ENCODE measurements around the gene C5orf46. TPM values are rescaled to one million over a fixed set of nuclear protein-coding genes. Genes with fewer than 3 reads are reported as not detected.
"Not testable (repeated sequence)": the region's sequence is repeated elsewhere in the genome, so short reads cannot be mapped to it uniquely, and the experiment has no call there.

C5orf46 gene
- total RNA-seq (1 to 10 TPM in 1 of 9 donors, not detected in 8; 1.8 TPM), polyA plus RNA-seq (not detected)
- long read RNA-seq, donor 1, partial matches to known transcripts, result 0 of 1 reads
- long read RNA-seq, donor 1, other reads (novel, unspliced or antisense), result 0 of 1 reads
- long read RNA-seq, donor 2, result 0 reads
- long read RNA-seq, donor 3, partial matches to known transcripts, result 0 of 1 reads
- long read RNA-seq, donor 3, other reads (novel, unspliced or antisense), result 0 of 1 reads
- long read RNA-seq, donor 4, result 0 reads
- long read RNA-seq, donor 5, result 0 reads
- long read RNA-seq, donor 6, result 0 reads
- long read RNA-seq, donor 7, partial matches to known transcripts, result 0 of 2 reads
- long read RNA-seq, donor 7, other reads (novel, unspliced or antisense), result 0 of 2 reads
- long read RNA-seq, donor 8, result 0 reads
- long read RNA-seq, donor 9, partial matches to known transcripts, result 0 of 1 reads
- long read RNA-seq, donor 9, other reads (novel, unspliced or antisense), result 0 of 1 reads
- long read RNA-seq, donor 10, result 0 reads

GRCh38 chr5:147906326-147907095, at the start of gene C5orf46:
TSS of gene C5orf46 (minus strand) at chr5:147906538. CDS start at chr5:147906501, 37 bp downstream.
- H3K27ac ChIP-seq, result no peak within 1 kb of the TSS
- intact Hi-C loops (cut with DNase I), result no loop called here
- no peaks in the 10 kb centered on the region for H3K36me3 ChIP-seq (replicated peaks in 1 of 2)
- H3K4me3 ChIP-seq, result no peak within 1 kb of the TSS
- no peaks in the 10 kb centered on the region for H3K9me3 ChIP-seq (replicated peaks in 1 of 3)
- TF ChIP-seq CTCF (IDR thresholded peaks at IDR 0.05), result no peak
- no peak for TF ChIP-seq POLR2A (IDR thresholded peaks at IDR 0.05)
- no peaks in the 10 kb centered on the region for H3K4me1 ChIP-seq (replicated peaks in 1 of 2)
- DNase-seq, result no peak
- no peaks in the 10 kb centered on the region for H3K27me3 ChIP-seq
- 78 to 80% (median 80%) methylated on average over 7 to 8 of the region's 8 CpGs for WGBS, 4 donors

- Histone ChIP-seq H3K27me3 (no peaks in the 10 kb centered on the region), H3K27ac (no peak overlapping the region), H3K4me3 (no peak overlapping the region), H3K9me3 (replicated peaks in 1 of 3) (no peaks in the 10 kb centered on the region), H3K4me1 (replicated peaks in 1 of 2) (no peaks in the 10 kb centered on the region), H3K36me3 (replicated peaks in 1 of 2) (no peaks in the 10 kb centered on the region)
- intact Hi-C loops (cut with DNase I), result loop anchor here in 1 of 2 donors (5.0 kb wide), 1 partner anchor 167 kb away; no protein-coding TSS in a partner anchor
- no peak for TF ChIP-seq POLR2A (IDR thresholded peaks at IDR 0.05)
- TF ChIP-seq CTCF (IDR thresholded peaks at IDR 0.05), result no peak
- WGBS, 4 donors, result 50 to 75% (median 61%) methylated on average over 6 of the region's 6 CpGs
- no peak for DNase-seq
These were observed 48.6 kb upstream of the C5orf46 start for GRCh38 chr5:147954971-147955370.

- intact Hi-C loops (cut with DNase I), result loop anchor here (5.0 kb wide), 2 partner anchors 167 to 172 kb away; no protein-coding TSS in a partner anchor
- Histone ChIP-seq H3K27ac (no peak overlapping the region), H3K27me3 (peaks cover 7% of the 10 kb centered on the region), H3K4me3 (no peak overlapping the region), H3K4me1 (replicated peaks in 1 of 2) (no peaks in the 10 kb centered on the region), H3K36me3 (replicated peaks in 1 of 2) (no peaks in the 10 kb centered on the region), H3K9me3 (replicated peaks in 1 of 3) (no peaks in the 10 kb centered on the region)
- TF ChIP-seq CTCF (IDR thresholded peaks at IDR 0.05) (peak; percentile 55 to 78 (median 74)), POLR2A (IDR thresholded peaks at IDR 0.05) (no peak)
- 43 to 56% (median 47%) methylated on average over 2 of the region's 2 CpGs for WGBS, 4 donors
- DNase-seq, result no peak
These were observed 43.6 kb upstream of the C5orf46 start for GRCh38 chr5:147949711-147950573.

GRCh38 chr5:147946658-147947274, 40.4 kb upstream of the C5orf46 start:
- intact Hi-C loops (cut with DNase I), result loop anchor here in 1 of 2 donors (5.0 kb wide), 1 partner anchor 171 kb away; no protein-coding TSS in a partner anchor
- DNase-seq; H3K4me3 ChIP-seq; H3K27me3 ChIP-seq; H3K27ac ChIP-seq; H3K4me1 ChIP-seq (replicated peaks in 1 of 2); H3K36me3 ChIP-seq (replicated peaks in 1 of 2); H3K9me3 ChIP-seq (replicated peaks in 1 of 3): not testable (repeated sequence)
- whole genome bisulfite sequencing, 4 donors, result 88 to 96% (median 90%) methylated on average over 21 to 25 of the region's 25 CpGs

All from adrenal gland (tissue), 19 donors.